HEK293 (cell line): ENCODE results near the gene EFNA2.
A peak's percentile ranks its signal among the peaks of the same experiment; 100 is the strongest.

ENCODE experiments used
- ATF2 ChIP-seq: fragments of 450-650 bp; formaldehyde crosslinking; IDR thresholded peaks from 2 replicates; pipeline ENCODE4 v1.5.1; 2016; ENCODE audit warnings: missing biosample characterization, missing genetic modification characterization, low read depth
- CTCF ChIP-seq: fragments of 450-650 bp; formaldehyde crosslinking; IDR thresholded peaks from 2 replicates; pipeline ENCODE4 v1.5.1; 2016; ENCODE audit warnings: missing biosample characterization, missing genetic modification characterization
- ELK4 ChIP-seq: IDR thresholded peaks from 2 replicates; pipeline ENCODE4 v1.6.1; 2011; ENCODE audit warnings: mild to moderate bottlenecking, low read depth, low read length, borderline replicate concordance
- HOXA7 ChIP-seq: sonication (generic); formaldehyde crosslinking; IDR thresholded peaks from 2 replicates; pipeline ENCODE4 v1.8.1; 2022; ENCODE audit warnings: missing genetic modification reagents, borderline replicate concordance
- PRDM2 ChIP-seq: fragments of 450-650 bp; formaldehyde crosslinking; IDR thresholded peaks from 2 replicates; pipeline ENCODE4 v1.5.1; 2016; ENCODE audit warnings: missing biosample characterization, missing genetic modification characterization, borderline replicate concordance
- RBAK ChIP-seq: fragments of 450-650 bp; formaldehyde crosslinking; IDR thresholded peaks from 2 replicates; pipeline ENCODE4 v1.5.1; 2016; ENCODE audit warnings: missing biosample characterization, missing genetic modification characterization
- SALL2 ChIP-seq: fragments of 450-650 bp; formaldehyde crosslinking; IDR thresholded peaks from 2 replicates; pipeline ENCODE4 v1.5.0; 2017; ENCODE audit warnings: missing biosample characterization, mild to moderate bottlenecking, missing genetic modification characterization, borderline replicate concordance
- SCRT2 ChIP-seq: fragments of 450-650 bp; formaldehyde crosslinking; IDR thresholded peaks from 2 replicates; pipeline ENCODE4 v1.5.1; 2016; ENCODE audit warnings: missing biosample characterization, missing genetic modification characterization
- SETDB1 ChIP-seq: IDR thresholded peaks from one replicate; pipeline ENCODE4 v1.6.1; 2017; ENCODE audit warnings: mild to moderate bottlenecking, low read length, moderate library complexity, mixed read lengths; ENCODE audit not compliant: insufficient read length
- SP2 ChIP-seq: fragments of 450-650 bp; formaldehyde crosslinking; IDR thresholded peaks from 2 replicates; pipeline ENCODE4 v1.5.1; 2016; ENCODE audit warnings: missing biosample characterization, missing genetic modification characterization
- ZBTB48 ChIP-seq: fragments of 450-650 bp; formaldehyde crosslinking; IDR thresholded peaks from 2 replicates; pipeline ENCODE4 v1.5.1; 2016; ENCODE audit warnings: missing biosample characterization, missing genetic modification characterization
- ZFP69B ChIP-seq: fragments of 450-650 bp; formaldehyde crosslinking; IDR thresholded peaks from 2 replicates; pipeline ENCODE4 v1.5.1; 2016; ENCODE audit warnings: missing biosample characterization, missing genetic modification characterization
- ZIC2 ChIP-seq: fragments of 450-650 bp; formaldehyde crosslinking; IDR thresholded peaks from 2 replicates; pipeline ENCODE4 v1.5.1; 2016; ENCODE audit warnings: missing biosample characterization, missing genetic modification characterization
- ZNF112 ChIP-seq: fragments of 450-650 bp; formaldehyde crosslinking; IDR thresholded peaks from 2 replicates; pipeline ENCODE4 v1.5.0; 2017; ENCODE audit warnings: missing biosample characterization, missing genetic modification characterization
- ZNF174 ChIP-seq: fragments of 450-650 bp; formaldehyde crosslinking; IDR thresholded peaks from 2 replicates; pipeline ENCODE4 v1.5.0; 2017; ENCODE audit warnings: missing biosample characterization, mild to moderate bottlenecking, missing genetic modification characterization
- ZNF184 ChIP-seq: fragments of 450-650 bp; IDR thresholded peaks from 2 replicates; pipeline ENCODE4 v1.5.1; 2018; ENCODE audit warnings: missing biosample characterization, mild to moderate bottlenecking, missing genetic modification characterization
- ZNF24 ChIP-seq: fragments of 450-650 bp; formaldehyde crosslinking; IDR thresholded peaks from 2 replicates; pipeline ENCODE4 v1.5.1; 2016; ENCODE audit warnings: missing biosample characterization, missing genetic modification characterization
- ZNF391 ChIP-seq: fragments of 450-650 bp; formaldehyde crosslinking; IDR thresholded peaks from 2 replicates; pipeline ENCODE4 v1.5.1; 2016; ENCODE audit warnings: low read depth, missing biosample characterization, missing genetic modification characterization, borderline replicate concordance
- ZNF510 ChIP-seq: fragments of 450-650 bp; formaldehyde crosslinking; IDR thresholded peaks from 2 replicates; pipeline ENCODE4 v1.5.1; 2018; ENCODE audit warnings: mild to moderate bottlenecking, missing genetic modification characterization, missing biosample characterization; ENCODE audit not compliant: insufficient replicate concordance
- ZNF549 ChIP-seq: fragments of 450-650 bp; IDR thresholded peaks from 2 replicates; pipeline ENCODE4 v1.5.1; 2018; ENCODE audit warnings: missing biosample characterization, missing genetic modification characterization, mild to moderate bottlenecking, inconsistent platforms, moderate library complexity
- ZNF571 ChIP-seq: fragments of 450-650 bp; formaldehyde crosslinking; IDR thresholded peaks from 2 replicates; pipeline ENCODE4 v1.5.0; 2017; ENCODE audit warnings: missing biosample characterization, missing genetic modification characterization
- ZNF624 ChIP-seq: fragments of 450-650 bp; formaldehyde crosslinking; IDR thresholded peaks from 2 replicates; pipeline ENCODE4 v1.5.1; 2017; ENCODE audit warnings: missing biosample characterization, missing genetic modification characterization
- ZNF776 ChIP-seq: fragments of 450-650 bp; formaldehyde crosslinking; IDR thresholded peaks from 2 replicates; pipeline ENCODE4 v1.5.0; 2017; ENCODE audit warnings: missing biosample characterization, missing genetic modification characterization, borderline replicate concordance
- TF ChIP-seq, protein P1 (sequence below): fragments of 450-650 bp; formaldehyde crosslinking; IDR thresholded peaks from 2 replicates; pipeline ENCODE4 v1.5.1; 2016; ENCODE audit warnings: missing biosample characterization, missing genetic modification characterization
- TF ChIP-seq, protein P2 (sequence below): fragments of 450-650 bp; IDR thresholded peaks from 2 replicates; pipeline ENCODE4 v1.5.1; 2018; ENCODE audit warnings: missing biosample characterization, mild to moderate bottlenecking, missing genetic modification characterization

The EFNA2 gene

DNA sequence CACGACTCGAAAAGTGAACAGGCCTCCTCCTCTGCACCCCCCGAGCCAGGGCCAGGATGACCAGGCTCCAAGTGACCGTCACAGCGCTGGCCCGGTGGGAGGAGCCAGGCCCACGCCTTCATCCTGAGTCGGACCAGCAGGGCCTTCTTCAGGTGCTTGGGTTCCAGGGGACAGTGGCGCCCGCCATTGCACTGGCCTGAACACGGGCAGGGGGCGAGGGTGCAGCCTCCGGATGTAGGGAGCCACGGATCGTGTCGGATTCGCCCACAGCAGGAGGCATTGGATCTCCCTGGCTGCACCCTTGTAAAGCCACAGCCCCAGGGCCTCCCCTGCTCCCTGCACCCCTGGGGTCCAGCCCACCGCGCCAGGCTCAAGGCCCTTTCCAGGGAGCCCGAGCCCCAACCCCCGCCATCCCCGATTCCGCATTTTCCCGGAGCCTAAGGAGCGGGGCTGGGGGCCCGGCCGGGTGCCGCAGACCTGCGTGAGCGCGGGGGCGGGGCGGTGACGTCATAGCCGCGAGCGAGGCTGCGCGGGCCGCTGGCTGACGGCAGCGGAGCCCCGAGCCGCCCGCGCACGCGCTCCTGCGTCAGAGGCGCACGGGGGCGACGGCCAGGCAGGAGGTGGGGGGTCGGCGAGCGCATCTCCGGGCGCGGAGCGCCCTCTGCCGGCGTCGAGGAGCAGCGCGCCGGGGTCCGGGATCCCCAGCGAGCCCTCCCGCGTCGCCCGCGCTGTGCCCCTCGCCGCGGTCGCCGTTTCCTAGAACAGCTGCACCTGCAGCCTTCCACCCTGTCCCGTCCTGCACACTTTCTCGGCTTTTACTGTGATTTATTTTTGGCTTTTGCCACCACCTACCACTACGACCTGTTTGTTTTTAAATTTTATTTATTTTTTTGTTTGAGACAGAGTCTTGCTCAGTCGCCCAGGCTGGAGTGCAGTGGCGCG, 45.6 kb upstream of the EFNA2 start (continued):
- no peak for TF ChIP-seq ZNF112
- no peak for TF ChIP-seq ZNF571
- TF ChIP-seq SP2 (tag by site-specific recombination) = no peak
- TF ChIP-seq PRDM2 (tag by site-specific recombination) = no peak
- no peak for TF ChIP-seq ZNF174 (tag by site-specific recombination)
- TF ChIP-seq ZNF549 (tag by site-specific recombination) = no peak
- TF ChIP-seq ZNF624 (tag by site-specific recombination) = no peak
- 0 out of 2 replicates have a peak, but pooled peaks have one; percentile 16 for TF ChIP-seq ZNF391 (tag by site-specific recombination)
- TF ChIP-seq ZFP69B (tag by site-specific recombination) = no peak
- no peak for TF ChIP-seq SETDB1
- no peak for TF ChIP-seq ZNF776 (tag by site-specific recombination)
- no peak for TF ChIP-seq ELK4
- TF ChIP-seq, protein P1, sequence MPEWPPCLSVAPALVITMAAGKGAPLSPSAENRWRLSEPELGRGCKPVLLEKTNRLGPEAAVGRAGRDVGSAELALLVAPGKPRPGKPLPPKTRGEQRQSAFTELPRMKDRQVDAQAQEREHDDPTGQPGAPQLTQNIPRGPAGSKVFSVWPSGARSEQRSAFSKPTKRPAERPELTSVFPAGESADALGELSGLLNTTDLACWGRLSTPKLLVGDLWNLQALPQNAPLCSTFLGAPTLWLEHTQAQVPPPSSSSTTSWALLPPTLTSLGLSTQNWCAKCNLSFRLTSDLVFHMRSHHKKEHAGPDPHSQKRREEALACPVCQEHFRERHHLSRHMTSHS (tag by site-specific recombination) = no peak
- 0 out of 2 replicates have a peak, but pooled peaks have one; percentile 12 for TF ChIP-seq CTCF
- TF ChIP-seq ZIC2 (tag by site-specific recombination) = peak; percentile 75
- no peak for TF ChIP-seq RBAK (tag by site-specific recombination)
- TF ChIP-seq ZBTB48 = peak; percentile 67; the same call in 1 of the 2 replicates
- no peak for TF ChIP-seq HOXA7
- no peak for TF ChIP-seq SCRT2 (tag by site-specific recombination)
- 0 out of 2 replicates have a peak, but pooled peaks have one; percentile 39 for TF ChIP-seq ZNF24
- no peak for TF ChIP-seq ZNF510
- peak; percentile 95 for TF ChIP-seq ATF2 (tag by site-specific recombination)
- TF ChIP-seq, protein P2, sequence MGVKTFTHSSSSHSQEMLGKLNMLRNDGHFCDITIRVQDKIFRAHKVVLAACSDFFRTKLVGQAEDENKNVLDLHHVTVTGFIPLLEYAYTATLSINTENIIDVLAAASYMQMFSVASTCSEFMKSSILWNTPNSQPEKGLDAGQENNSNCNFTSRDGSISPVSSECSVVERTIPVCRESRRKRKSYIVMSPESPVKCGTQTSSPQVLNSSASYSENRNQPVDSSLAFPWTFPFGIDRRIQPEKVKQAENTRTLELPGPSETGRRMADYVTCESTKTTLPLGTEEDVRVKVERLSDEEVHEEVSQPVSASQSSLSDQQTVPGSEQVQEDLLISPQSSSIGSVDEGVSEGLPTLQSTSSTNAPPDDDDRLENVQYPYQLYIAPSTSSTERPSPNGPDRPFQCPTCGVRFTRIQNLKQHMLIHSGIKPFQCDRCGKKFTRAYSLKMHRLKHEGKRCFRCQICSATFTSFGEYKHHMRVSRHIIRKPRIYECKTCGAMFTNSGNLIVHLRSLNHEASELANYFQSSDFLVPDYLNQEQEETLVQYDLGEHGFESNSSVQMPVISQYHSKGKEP (tag by site-specific recombination) = no peak; the same call in 1 of the 2 replicates
- no peak for TF ChIP-seq SALL2 (tag by site-specific recombination)
- TF ChIP-seq ZNF184 (tag by site-specific recombination) = peak; percentile 19; the same call in 1 of the 2 replicates
